ENCODE data around the gene CHRNE. TPM values are rescaled to one million over a fixed set of nuclear protein-coding genes. Genes with fewer than 3 reads are reported as not detected.
A peak's percentile ranks its signal among the peaks of the same experiment; 100 is the strongest.

CHRNE gene
- total and polyA plus RNA-seq, 2 of the 13 experiments (the other 11 are each of a cell fraction or from before 2014, with no cell fraction given): 0.53 to 0.59 TPM

GRCh38 chr17:4945176-4945943 is 42.5 kb upstream of the CHRNE start:
- H3K79me2 ChIP-seq (ENCODE audit: insufficient read depth, low read length): peaks cover 61% of the 10 kb centered on the region
- ATAC-seq (no peak), DNase-seq (ENCODE audit: low spot score) (peak; percentile 59), FAIRE-seq (peak; percentile 43)
- peak overlapping the region; percentile 96; the same call in 1 of the 2 replicates for H3K4me2 ChIP-seq (ENCODE audit: low read depth, low read length)
- ChIA-PET CTCF (ENCODE audit: low intra/inter-chr PET ratio, low total read pairs) (no interaction called here), POLR2A (interaction anchor here (1.2 to 10.0 kb wide), 3 partner anchors 22 to 224 kb away, joined by 3 to 273 read pairs (median 6); partner anchors contain the start of gene SPAG7)
- peaks cover 38% of the 10 kb centered on the region for H3K4me1 ChIP-seq (ENCODE audit: insufficient read depth, low read length)
- H3K9ac ChIP-seq (ENCODE audit: insufficient read depth, low read depth, low read length): no peak overlapping the region
- 71% methylated on average over 7 of the region's 7 CpGs for WGBS (ENCODE audit: low lambda C conversion rate)
- in situ Hi-C loops (cut with HindIII; ENCODE audit: extremely low pct_ligation_motif_present, low pct_unique_long_range_greater_than_20kb): no loop called here
- intact Hi-C loops (cut with micrococcal nuclease; ENCODE audit: unreplicated experiment): no loop called here
- no peak overlapping the region for H2AFZ ChIP-seq (ENCODE audit: low read length)
- peak overlapping the region in 2 of 3 experiments; percentile 20 to 100; a peak in 2 of 6 replicates for H3K4me3 ChIP-seq (replicated peaks in 1 of 3; ENCODE audit: insufficient read depth in 1 of 3, low read depth in 2 of 3, low read length in 3 of 3)
- H3K9me3 ChIP-seq (ENCODE audit: low read length): no peaks in the 10 kb centered on the region
- peak overlapping the region; percentile 38 for H3K27ac ChIP-seq (ENCODE audit: extremely low read length, insufficient read depth, low read length)
- no peaks in the 10 kb centered on the region; a peak in 1 of 5 replicates for H3K27me3 ChIP-seq (ENCODE audit: control insufficient read depth in 1 of 2, insufficient read depth in 2 of 2, low read length in 2 of 2)
- BruUV-seq (replicated peaks): no TSS peak
- H4K20me1 ChIP-seq (ENCODE audit: insufficient read depth, low read length): peaks cover 33% of the 10 kb centered on the region
- H3K36me3 ChIP-seq (replicated peaks in 1 of 2; ENCODE audit: control insufficient read depth in 1 of 2, insufficient read depth in 2 of 2, low read length in 2 of 2): peaks cover 18 to 37% of the 10 kb centered on the region in 2 experiments
- TF ChIP-seq TBL1XR1 (IDR thresholded peaks at IDR 0.05; ENCODE audit: borderline replicate concordance, low read length, partially characterized antibody) (no peak), ZNF83 (CRISPR knock-in tag; IDR thresholded peaks at IDR 0.05; ENCODE audit: borderline replicate concordance) (no peak), ZNF691 (CRISPR knock-in tag; IDR thresholded peaks at IDR 0.05; ENCODE audit: borderline replicate concordance, low read depth) (no peak), RBM22 (optimal IDR thresholded peaks at IDR 0.05; ENCODE audit: low read length) (peak; percentile 97), NR0B2 (CRISPR knock-in tag; IDR thresholded peaks at IDR 0.05) (no peak), GPN1 (CRISPR knock-in tag; IDR thresholded peaks at IDR 0.05; ENCODE audit: borderline replicate concordance) (no peak), HHEX (CRISPR knock-in tag; IDR thresholded peaks at IDR 0.05) (no peak), ELF3 (CRISPR knock-in tag; IDR thresholded peaks at IDR 0.05) (no peak), CHD2 (IDR thresholded peaks at IDR 0.05; ENCODE audit: low read depth, low read length) (no peak), ARID4A (CRISPR knock-in tag; IDR thresholded peaks at IDR 0.05; ENCODE audit: borderline replicate concordance) (0 out of 2 replicates have a peak, but pooled peaks have one; percentile 26), POLR2G (IDR thresholded peaks at IDR 0.05; ENCODE audit: low read depth, low read length) (peak; percentile 53), ZNF275 (CRISPR knock-in tag; IDR thresholded peaks at IDR 0.05; ENCODE audit: borderline replicate concordance) (no peak), KDM2A (CRISPR knock-in tag; IDR thresholded peaks at IDR 0.05; ENCODE audit: borderline replicate concordance, low read depth) (0 out of 2 replicates have a peak, but pooled peaks have one; percentile 28), CHCHD3 (CRISPR knock-in tag; IDR thresholded peaks at IDR 0.05) (0 out of 2 replicates have a peak, but pooled peaks have one; percentile 4)
